ENCODE data around the gene KRTAP9-7. TPM values are rescaled to one million over a fixed set of nuclear protein-coding genes. Genes with fewer than 3 reads are reported as not detected.

The KRTAP9-7 gene
- total RNA-seq, 1 experiment from 2014 or later: not detected

DNA sequence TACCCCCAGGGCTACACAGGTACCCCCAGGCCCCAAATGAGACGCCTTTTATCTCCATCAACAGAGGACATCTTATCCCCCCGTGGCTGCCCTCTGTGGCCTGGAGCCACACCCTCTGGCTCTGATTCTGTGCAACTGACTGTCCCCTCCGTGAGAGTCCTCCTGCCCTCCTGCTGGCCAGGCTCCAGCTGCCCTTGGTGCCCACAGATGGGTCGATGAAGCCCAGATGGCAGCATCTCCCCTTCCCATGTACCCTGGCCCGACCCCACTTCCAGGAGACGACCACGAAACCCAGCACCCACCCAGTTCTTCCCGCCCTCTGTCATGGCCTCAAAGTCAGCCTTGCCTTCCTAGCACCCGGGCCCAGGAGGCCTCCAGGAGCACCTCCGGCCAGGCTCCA is 49.6 kb downstream of the KRTAP9-7 start:
- 0 out of 2 replicates have a peak, but pooled peaks cover 3% of the 10 kb centered on the region for H3K36me3 Mint-ChIP-seq
- 0 out of 2 replicates have a peak, but pooled peaks cover 3% of the 10 kb centered on the region for H3K4me1 Mint-ChIP-seq
- no peak overlapping the region for H3K4me3 Mint-ChIP-seq
- TF ChIP-seq E2F5 (CRISPR knock-in tag; IDR thresholded peaks at IDR 0.05) (no peak), CREB1 (CRISPR knock-in tag; IDR thresholded peaks at IDR 0.05) (no peak), ZNF281 (CRISPR knock-in tag; IDR thresholded peaks at IDR 0.05) (no peak), ELF4 (CRISPR knock-in tag; IDR thresholded peaks at IDR 0.05; ENCODE audit: low read depth) (no peak), ATF3 (CRISPR knock-in tag; conservative IDR thresholded peaks at IDR 0.05) (no peak), ZNF671 (CRISPR knock-in tag; IDR thresholded peaks at IDR 0.05) (no peak), AFF4 (CRISPR knock-in tag; IDR thresholded peaks at IDR 0.05; ENCODE audit: borderline replicate concordance) (no peak)
- TF ChIP-seq, protein P1, sequence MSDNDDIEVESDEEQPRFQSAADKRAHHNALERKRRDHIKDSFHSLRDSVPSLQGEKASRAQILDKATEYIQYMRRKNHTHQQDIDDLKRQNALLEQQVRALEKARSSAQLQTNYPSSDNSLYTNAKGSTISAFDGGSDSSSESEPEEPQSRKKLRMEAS (CRISPR knock-in tag; IDR thresholded peaks at IDR 0.05): no peak
- ATAC-seq (no peak), DNase-seq (ENCODE audit: low spot score) (no peak)
- CTCF ChIA-PET: no interaction called here
- no peak overlapping the region for H3K27ac Mint-ChIP-seq
- H3K9me3 Mint-ChIP-seq: peaks cover 9% of the 10 kb centered on the region
- POLR2A ChIA-PET: no interaction called here
- no peaks in the 10 kb centered on the region for H3K27me3 Mint-ChIP-seq (ENCODE audit: low read depth)

DNA sequence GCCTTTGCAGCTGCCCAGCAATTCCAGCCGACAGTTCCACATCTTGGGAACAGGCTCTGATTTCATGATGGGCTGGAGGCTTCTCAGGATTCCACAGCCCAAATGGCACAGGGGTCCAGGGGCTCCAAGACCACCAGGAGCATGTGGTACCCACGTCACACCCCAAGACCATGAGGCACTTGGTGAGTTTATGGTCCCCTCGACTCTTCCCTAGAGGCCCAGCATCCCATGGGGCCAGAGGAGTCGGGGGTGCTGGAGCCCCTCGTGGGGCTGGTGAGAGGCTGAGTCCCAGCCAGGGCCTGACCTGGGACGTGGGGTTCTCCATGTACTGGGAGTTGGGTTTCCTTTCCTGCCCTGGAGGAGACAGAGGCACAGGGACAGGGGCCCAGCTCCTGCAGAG is 50.1 kb downstream of the KRTAP9-7 start:
- Mint-ChIP-seq H3K27ac (no peak overlapping the region), H3K36me3 (no peaks in the 10 kb centered on the region), H3K4me1 (0 out of 2 replicates have a peak, but pooled peaks cover 3% of the 10 kb centered on the region), H3K4me3 (no peak overlapping the region), H3K9me3 (peaks cover 4% of the 10 kb centered on the region), H3K27me3 (ENCODE audit: low read depth) (no peaks in the 10 kb centered on the region)
- POLR2A ChIA-PET: no interaction called here
- CTCF ChIA-PET: no interaction called here
- ATAC-seq (no peak), DNase-seq (ENCODE audit: low spot score) (no peak)
- TF ChIP-seq, protein P2, sequence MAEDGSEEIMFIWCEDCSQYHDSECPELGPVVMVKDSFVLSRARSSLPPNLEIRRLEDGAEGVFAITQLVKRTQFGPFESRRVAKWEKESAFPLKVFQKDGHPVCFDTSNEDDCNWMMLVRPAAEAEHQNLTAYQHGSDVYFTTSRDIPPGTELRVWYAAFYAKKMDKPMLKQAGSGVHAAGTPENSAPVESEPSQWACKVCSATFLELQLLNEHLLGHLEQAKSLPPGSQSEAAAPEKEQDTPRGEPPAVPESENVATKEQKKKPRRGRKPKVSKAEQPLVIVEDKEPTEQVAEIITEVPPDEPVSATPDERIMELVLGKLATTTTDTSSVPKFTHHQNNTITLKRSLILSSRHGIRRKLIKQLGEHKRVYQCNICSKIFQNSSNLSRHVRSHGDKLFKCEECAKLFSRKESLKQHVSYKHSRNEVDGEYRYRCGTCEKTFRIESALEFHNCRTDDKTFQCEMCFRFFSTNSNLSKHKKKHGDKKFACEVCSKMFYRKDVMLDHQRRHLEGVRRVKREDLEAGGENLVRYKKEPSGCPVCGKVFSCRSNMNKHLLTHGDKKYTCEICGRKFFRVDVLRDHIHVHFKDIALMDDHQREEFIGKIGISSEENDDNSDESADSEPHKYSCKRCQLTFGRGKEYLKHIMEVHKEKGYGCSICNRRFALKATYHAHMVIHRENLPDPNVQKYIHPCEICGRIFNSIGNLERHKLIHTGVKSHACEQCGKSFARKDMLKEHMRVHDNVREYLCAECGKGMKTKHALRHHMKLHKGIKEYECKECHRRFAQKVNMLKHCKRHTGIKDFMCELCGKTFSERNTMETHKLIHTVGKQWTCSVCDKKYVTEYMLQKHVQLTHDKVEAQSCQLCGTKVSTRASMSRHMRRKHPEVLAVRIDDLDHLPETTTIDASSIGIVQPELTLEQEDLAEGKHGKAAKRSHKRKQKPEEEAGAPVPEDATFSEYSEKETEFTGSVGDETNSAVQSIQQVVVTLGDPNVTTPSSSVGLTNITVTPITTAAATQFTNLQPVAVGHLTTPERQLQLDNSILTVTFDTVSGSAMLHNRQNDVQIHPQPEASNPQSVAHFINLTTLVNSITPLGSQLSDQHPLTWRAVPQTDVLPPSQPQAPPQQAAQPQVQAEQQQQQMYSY (CRISPR knock-in tag; IDR thresholded peaks at IDR 0.05): no peak
- TF ChIP-seq E2F5 (CRISPR knock-in tag; IDR thresholded peaks at IDR 0.05) (no peak), FOXJ3 (CRISPR knock-in tag; IDR thresholded peaks at IDR 0.05; ENCODE audit: borderline replicate concordance) (no peak), SP1 (CRISPR knock-in tag; conservative IDR thresholded peaks at IDR 0.05) (no peak), CREB1 (CRISPR knock-in tag; IDR thresholded peaks at IDR 0.05) (no peak), ESRRA (CRISPR knock-in tag; IDR thresholded peaks at IDR 0.05; ENCODE audit: borderline replicate concordance) (no peak), IRF2 (CRISPR knock-in tag; IDR thresholded peaks at IDR 0.05; ENCODE audit: borderline replicate concordance, low read depth) (no peak), TCF7 (CRISPR knock-in tag; IDR thresholded peaks at IDR 0.05; ENCODE audit: low read depth) (no peak), ZNF425 (CRISPR knock-in tag; conservative IDR thresholded peaks at IDR 0.05) (no peak), CBFB (CRISPR knock-in tag; IDR thresholded peaks at IDR 0.05; ENCODE audit: low read depth) (no peak), JUN (CRISPR knock-in tag; IDR thresholded peaks at IDR 0.05) (no peak), ETV6 (CRISPR knock-in tag; IDR thresholded peaks at IDR 0.05) (no peak), HMGA2 (CRISPR knock-in tag; IDR thresholded peaks at IDR 0.05) (no peak)
